Effector memory CD8-positive, alpha-beta T cell (primary cell): ENCODE results near the gene POLA1.

Source experiments
- ATAC-seq: fragments of 150-1000 bp; cut with Tn5 transposase; replicated peaks from 2 replicates; pipeline ENCODE4 v1.10.0; 2021; ENCODE audit warnings: mild to moderate bottlenecking, moderate library complexity
- DNase-seq, 3 experiments: peaks; one replicate each; pipeline ENCODE4 v3.0.0; 2021
- H3K27ac Mint-ChIP-seq, 2 donors: one replicate each; pipeline ENCODE4 v1.8.0; 2022; ENCODE audit warnings: mild to moderate bottlenecking in 2 of 2, mixed read lengths in 2 of 2, moderate library complexity in 2 of 2
- H3K27me3 Mint-ChIP-seq, 2 donors: one replicate each; pipeline ENCODE4 v1.8.0; 2022; ENCODE audit warnings: mixed read lengths in 2 of 2
- H3K36me3 Mint-ChIP-seq: one replicate; pipeline ENCODE4 v1.8.0; 2022; ENCODE audit warnings: mild to moderate bottlenecking, moderate library complexity, mixed read lengths; ENCODE audit not compliant: insufficient read depth
- H3K4me1 Mint-ChIP-seq, 2 donors: one replicate each; pipeline ENCODE4 v1.8.0; 2022; ENCODE audit warnings: low read depth in 2 of 2, mixed read lengths in 2 of 2
- H3K4me3 Mint-ChIP-seq, 2 donors: one replicate each; pipeline ENCODE4 v1.8.0; 2022; ENCODE audit warnings: mild to moderate bottlenecking in 2 of 2, mixed read lengths in 2 of 2, moderate library complexity in 2 of 2
- H3K9me3 Mint-ChIP-seq, 2 donors: one replicate each; pipeline ENCODE4 v1.8.0; 2022; ENCODE audit warnings: mixed read lengths in 2 of 2

Gene POLA1

DNA sequence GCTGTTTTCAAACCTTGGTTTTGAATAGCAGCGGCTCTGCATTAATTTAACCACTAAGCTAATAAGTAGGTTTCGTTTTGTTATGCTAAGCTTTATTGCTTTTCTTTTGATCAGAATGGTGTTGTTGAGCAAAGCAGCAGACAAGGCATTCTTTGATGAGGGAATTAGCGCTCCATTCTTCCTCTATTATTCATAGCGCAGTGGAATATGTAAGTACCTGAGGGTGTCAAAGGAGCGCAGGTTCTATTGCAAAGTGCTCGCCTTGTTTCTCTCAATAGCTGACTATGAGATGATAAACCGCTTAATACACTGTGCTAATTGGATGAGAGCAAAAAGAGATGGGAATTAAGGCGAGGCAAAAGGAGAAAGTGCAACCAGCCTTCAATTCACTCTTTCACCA lies 305.8 kb downstream of the POLA1 start:
- H3K27ac Mint-ChIP-seq, result no peak overlapping the region
- H3K4me3 Mint-ChIP-seq, result no peak overlapping the region
- no peaks in the 10 kb centered on the region for H3K9me3 Mint-ChIP-seq
- peaks cover 12 to 19% of the 10 kb centered on the region in 2 donors for H3K27me3 Mint-ChIP-seq
- H3K36me3 Mint-ChIP-seq, result peaks cover 4% of the 10 kb centered on the region
- H3K4me1 Mint-ChIP-seq, result peaks cover 3 to 8% of the 10 kb centered on the region in 2 donors
- no peak for ATAC-seq
- no peak for DNase-seq

- no peak for ATAC-seq
- H3K27me3 Mint-ChIP-seq, result peaks cover 27 to 35% of the 10 kb centered on the region in 2 donors
- H3K36me3 Mint-ChIP-seq, result peaks cover 8% of the 10 kb centered on the region
- no peaks in the 10 kb centered on the region for H3K9me3 Mint-ChIP-seq
- DNase-seq, result no peak
- no peak overlapping the region for H3K27ac Mint-ChIP-seq
- H3K4me1 Mint-ChIP-seq, result peaks cover 7 to 15% of the 10 kb centered on the region in 2 donors
- no peak overlapping the region for H3K4me3 Mint-ChIP-seq
These were observed 308.3 kb downstream of the POLA1 start for GRCh38 chrX:25001808-25002660.

DNA sequence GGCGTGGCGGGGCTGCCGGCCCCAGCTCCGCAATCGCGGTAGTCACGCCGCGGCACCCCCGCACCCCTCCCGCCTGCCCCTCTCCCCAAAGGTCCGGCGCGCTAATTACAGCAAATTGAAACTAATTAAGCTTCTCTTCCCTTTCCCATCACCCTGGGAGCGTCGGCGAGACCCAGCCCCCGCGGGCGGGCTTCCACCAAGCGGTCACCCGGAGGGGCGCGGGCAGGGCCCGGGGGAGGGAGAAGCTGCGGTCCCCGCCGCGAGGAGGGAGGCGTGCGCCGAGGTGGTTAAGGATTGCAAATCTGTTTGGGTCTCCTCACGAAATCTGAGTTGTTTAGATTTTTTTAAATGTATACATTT lies 308.9 kb downstream of the POLA1 start:
- no peak overlapping the region for H3K27ac Mint-ChIP-seq
- no peak for DNase-seq
- H3K36me3 Mint-ChIP-seq, result peaks cover 8% of the 10 kb centered on the region
- peaks cover 7 to 15% of the 10 kb centered on the region in 2 donors for H3K4me1 Mint-ChIP-seq
- no peaks in the 10 kb centered on the region for H3K9me3 Mint-ChIP-seq
- no peak for ATAC-seq
- H3K27me3 Mint-ChIP-seq, result peaks cover 28 to 39% of the 10 kb centered on the region in 2 donors
- H3K4me3 Mint-ChIP-seq, result peak overlapping the region in 1 of 2 donors; percentile 32

DNA sequence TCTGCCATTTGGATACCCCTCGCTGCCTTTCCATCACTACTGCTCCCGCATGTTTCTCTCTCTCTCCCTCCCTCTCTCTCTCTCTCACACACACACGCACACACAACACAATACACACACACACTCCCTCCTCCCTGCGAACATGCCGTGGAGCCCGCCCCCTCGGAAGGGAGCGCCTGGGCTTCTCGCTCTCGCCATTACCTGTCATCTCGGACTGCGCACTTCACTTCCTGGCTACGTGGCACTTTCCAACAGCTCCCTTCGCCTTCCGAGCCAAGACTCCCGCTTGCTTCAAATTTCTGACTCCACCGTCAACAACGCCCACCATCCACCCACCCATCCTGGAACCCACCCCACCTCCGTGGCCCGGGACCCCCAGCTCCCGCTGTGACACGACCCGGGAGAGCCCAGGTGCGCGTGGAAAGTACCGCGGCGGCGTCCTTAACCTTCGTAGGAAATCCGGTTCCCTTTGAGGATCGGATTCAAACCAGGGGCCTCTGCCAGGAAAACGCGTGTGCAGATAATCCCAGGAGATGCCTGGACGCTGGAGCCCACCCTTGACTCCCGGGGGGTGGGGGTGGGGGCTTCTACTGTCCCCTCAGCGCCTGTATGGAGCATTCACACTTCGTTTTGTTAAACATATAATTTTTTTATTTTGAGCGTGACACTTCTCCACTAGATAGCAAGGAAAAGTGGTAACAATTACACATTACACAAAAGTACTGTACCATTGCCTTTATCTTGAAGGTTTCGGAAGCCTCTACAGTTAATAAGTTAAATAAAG lies 309.5 kb downstream of the POLA1 start:
- peak overlapping the region; percentile 8 to 32 for H3K4me3 Mint-ChIP-seq
- no peaks in the 10 kb centered on the region for H3K9me3 Mint-ChIP-seq
- peaks cover 7 to 15% of the 10 kb centered on the region in 2 donors for H3K4me1 Mint-ChIP-seq
- H3K27me3 Mint-ChIP-seq, result peaks cover 33 to 45% of the 10 kb centered on the region in 2 donors
- DNase-seq (no peak), ATAC-seq (no peak)
- no peak overlapping the region for H3K27ac Mint-ChIP-seq
- peaks cover 8% of the 10 kb centered on the region for H3K36me3 Mint-ChIP-seq

DNA sequence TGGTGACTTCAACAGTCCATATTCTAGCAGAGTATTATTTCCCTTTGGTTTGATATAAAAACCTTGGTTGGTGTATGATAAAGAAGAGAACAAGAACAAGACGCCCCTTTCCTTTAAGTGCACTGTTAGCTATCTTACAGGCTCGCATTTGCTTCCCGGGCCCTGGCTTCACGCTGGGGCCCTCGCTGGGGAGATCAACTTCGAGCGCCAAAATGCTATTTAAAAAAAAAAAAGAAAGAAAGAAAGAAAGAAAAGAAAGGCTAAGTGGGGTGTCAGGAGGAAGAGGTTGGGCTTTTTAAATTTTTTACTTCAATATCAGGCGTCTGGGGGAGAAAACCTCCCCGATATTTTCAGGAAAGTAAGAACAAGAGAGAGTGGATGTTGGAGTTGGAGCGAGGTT lies 310.3 kb downstream of the POLA1 start:
- peak overlapping the region in 1 of 2 donors; percentile 71 for H3K27ac Mint-ChIP-seq
- ATAC-seq (no peak), DNase-seq (no peak)
- H3K36me3 Mint-ChIP-seq, result peaks cover 8% of the 10 kb centered on the region
- H3K27me3 Mint-ChIP-seq, result peaks cover 33 to 45% of the 10 kb centered on the region in 2 donors
- no peaks in the 10 kb centered on the region for H3K9me3 Mint-ChIP-seq
- peaks cover 7 to 15% of the 10 kb centered on the region in 2 donors for H3K4me1 Mint-ChIP-seq
- H3K4me3 Mint-ChIP-seq, result peak overlapping the region; percentile 47 to 58

DNA sequence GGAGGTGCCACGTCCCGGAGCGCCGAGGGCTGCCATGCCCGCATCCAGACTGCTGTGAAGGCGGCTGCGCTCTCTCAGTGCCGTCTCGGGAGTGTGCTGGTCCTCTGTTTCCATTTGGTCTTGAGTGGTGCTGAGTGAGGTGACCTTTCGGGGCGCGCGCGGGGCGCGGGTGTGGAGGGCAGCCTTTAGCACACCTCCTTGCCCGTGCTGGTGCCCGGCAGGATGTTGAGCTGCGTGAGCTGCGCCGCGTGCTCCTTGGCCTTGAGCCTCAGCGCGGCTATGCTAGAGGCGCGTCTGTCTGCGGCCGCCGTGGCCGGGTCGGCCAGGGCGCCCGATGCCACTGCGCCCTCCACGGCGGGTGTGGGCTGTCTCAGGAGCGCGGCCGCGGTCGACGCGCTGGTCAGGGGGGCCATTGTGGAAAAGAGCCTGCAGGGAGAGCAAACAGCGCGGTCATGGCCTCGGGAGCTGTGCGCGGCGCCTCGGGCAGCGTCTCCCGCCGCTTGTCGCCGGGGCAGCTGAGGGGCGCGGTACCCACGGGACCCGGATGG lies 310.8 kb downstream of the POLA1 start:
- Mint-ChIP-seq H3K27ac (no peak overlapping the region), H3K4me1 (peaks cover 7 to 15% of the 10 kb centered on the region in 2 donors), H3K9me3 (no peaks in the 10 kb centered on the region), H3K4me3 (no peak overlapping the region), H3K27me3 (peaks cover 33 to 45% of the 10 kb centered on the region in 2 donors), H3K36me3 (peaks cover 8% of the 10 kb centered on the region)
- DNase-seq, result no peak
- ATAC-seq, result no peak

GRCh38 chrX:25005034-25005381 lies 311.3 kb downstream of the POLA1 start:
- DNase-seq (no peak), ATAC-seq (no peak)
- H3K9me3 Mint-ChIP-seq, result no peaks in the 10 kb centered on the region
- peaks cover 34 to 48% of the 10 kb centered on the region in 2 donors for H3K27me3 Mint-ChIP-seq
- H3K4me1 Mint-ChIP-seq, result peaks cover 7 to 15% of the 10 kb centered on the region in 2 donors
- no peak overlapping the region for H3K4me3 Mint-ChIP-seq
- no peak overlapping the region for H3K27ac Mint-ChIP-seq
- H3K36me3 Mint-ChIP-seq, result peaks cover 8% of the 10 kb centered on the region

DNA sequence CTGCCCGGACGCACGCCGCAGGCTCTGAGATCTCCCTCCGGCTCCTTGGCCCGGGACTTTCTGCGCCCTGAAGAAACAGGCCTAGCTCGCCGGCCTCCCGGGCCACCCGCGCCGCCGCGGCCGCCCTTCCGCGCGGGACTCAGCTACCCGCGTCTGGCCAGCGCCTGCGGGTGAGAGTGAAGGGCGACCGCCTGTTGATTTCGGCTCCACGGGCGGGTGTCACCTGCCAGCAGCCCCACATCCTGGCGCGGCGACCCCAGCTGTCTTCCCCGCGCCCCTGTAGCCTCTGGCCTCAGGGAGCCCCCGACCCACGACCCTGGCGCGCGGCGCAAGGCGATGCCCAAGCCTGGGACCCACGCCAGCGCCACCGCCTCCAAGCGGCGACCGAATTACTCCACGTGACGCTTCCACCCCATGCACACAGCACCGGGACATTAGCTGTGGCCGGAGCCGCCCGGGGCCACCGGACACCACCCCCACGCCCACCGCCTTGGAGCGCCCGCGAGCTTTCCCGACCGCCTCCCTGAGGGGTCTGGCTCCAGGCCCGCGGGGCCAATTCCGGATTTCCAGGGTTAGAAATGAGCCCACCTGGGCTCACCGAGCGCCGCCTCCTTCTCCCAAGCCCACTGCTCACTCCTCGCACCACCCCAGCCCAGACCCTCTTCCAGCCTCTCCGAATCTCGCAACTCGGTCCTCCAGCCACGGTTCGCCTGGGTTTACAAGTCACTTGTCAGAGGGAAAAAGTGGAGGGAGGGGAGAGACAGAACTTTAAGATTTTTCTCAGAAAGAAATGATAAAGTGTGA lies 311.9 kb downstream of the POLA1 start:
- H3K9me3 Mint-ChIP-seq, result no peaks in the 10 kb centered on the region

GRCh38 chrX:25006586-25007058 lies 312.9 kb downstream of the POLA1 start:
- H3K9me3 Mint-ChIP-seq, result no peaks in the 10 kb centered on the region
- DNase-seq, result no peak
- peaks cover 45 to 64% of the 10 kb centered on the region in 2 donors for H3K27me3 Mint-ChIP-seq
- H3K4me1 Mint-ChIP-seq, result peaks cover 7 to 15% of the 10 kb centered on the region in 2 donors
- peak overlapping the region; percentile 19 to 24 for H3K4me3 Mint-ChIP-seq
- peaks cover 4% of the 10 kb centered on the region for H3K36me3 Mint-ChIP-seq
- no peak for ATAC-seq
- no peak overlapping the region for H3K27ac Mint-ChIP-seq

More for the DNA sequence above, 311.9 kb downstream of the POLA1 start:
- Mint-ChIP-seq H3K27me3 (peaks cover 40 to 54% of the 10 kb centered on the region in 2 donors), H3K4me1 (peaks cover 7 to 15% of the 10 kb centered on the region in 2 donors), H3K27ac (no peak overlapping the region), H3K4me3 (no peak overlapping the region), H3K36me3 (peaks cover 8% of the 10 kb centered on the region)
- ATAC-seq (no peak), DNase-seq (no peak)

DNA sequence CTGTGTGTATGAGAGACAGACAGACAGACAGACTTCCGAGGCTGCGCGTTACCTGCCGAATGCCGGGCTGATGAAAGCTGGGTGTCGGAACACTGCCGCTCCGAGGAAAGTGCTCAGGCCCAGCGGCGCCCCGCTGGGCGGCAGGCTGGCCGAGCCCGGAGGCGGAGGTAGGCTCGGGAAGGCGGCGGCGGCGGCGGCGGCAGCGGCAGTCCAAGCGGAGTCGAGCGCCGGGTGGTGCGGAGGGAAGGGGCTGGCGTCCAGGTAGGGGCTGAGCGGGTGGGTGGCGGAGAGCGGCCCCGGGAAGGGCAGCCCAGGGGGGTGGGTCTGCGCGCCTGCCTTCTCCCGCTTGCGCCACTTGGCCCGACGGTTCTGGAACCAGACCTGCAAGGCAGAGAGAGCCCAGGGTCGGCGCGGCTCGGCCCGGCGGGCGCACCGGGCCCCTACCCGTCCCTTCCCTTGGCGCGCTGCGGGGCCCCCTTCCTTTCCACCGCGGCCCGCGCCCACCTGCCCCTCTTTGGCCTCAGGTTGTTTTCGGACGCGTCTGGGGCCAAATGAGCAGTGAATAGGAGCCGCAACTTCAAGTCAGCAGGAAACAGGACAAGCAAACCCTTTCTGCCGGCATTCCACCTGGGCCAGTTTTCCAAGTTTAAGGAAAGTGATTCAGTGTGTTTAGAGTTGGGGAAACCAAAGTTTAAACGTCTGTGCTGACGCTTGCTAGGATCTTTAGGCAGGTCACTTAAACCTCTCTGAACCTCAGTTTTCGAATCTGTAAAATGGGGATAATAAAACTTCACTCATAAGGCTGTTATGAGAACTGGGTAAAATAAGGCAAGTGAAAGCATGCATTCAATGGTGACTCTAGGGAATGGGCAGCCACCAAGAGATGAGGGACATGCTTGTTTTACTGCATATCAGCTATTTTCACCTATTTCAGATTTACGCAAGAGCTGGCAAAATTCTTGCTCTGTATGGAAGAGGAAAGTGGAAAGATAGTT lies 313.6 kb downstream of the POLA1 start:
- DNase-seq, result no peak
- no peak for ATAC-seq
- peak overlapping the region; percentile 19 to 24 for H3K4me3 Mint-ChIP-seq
- H3K4me1 Mint-ChIP-seq, result peaks cover 7 to 15% of the 10 kb centered on the region in 2 donors
- peaks cover 45 to 71% of the 10 kb centered on the region in 2 donors for H3K27me3 Mint-ChIP-seq
- H3K36me3 Mint-ChIP-seq, result peaks cover 4% of the 10 kb centered on the region
- H3K9me3 Mint-ChIP-seq, result no peaks in the 10 kb centered on the region
- H3K27ac Mint-ChIP-seq, result no peak overlapping the region

DNA sequence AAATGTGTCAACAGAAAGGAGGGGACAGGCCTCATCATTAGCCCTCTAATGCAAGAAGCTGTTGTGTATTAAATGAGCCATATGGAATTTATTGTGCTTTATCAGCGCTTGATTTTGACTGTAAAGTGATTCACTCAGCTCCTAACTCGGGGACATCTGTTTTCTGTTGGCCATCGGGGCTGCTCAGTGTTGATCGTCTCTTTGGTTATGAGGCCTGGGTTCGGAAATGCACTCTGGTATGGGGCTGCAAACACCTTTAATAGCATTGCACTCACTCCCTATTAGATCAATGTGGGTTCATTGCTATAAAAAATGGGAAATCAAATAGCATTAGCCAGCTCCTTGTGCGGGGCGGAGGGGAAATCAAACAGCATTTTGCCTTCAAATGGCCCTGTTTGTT lies 315.7 kb downstream of the POLA1 start:
- no peak for DNase-seq
- Mint-ChIP-seq H3K4me1 (peaks cover 9 to 16% of the 10 kb centered on the region in 2 donors), H3K4me3 (no peak overlapping the region), H3K27ac (no peak overlapping the region), H3K9me3 (no peaks in the 10 kb centered on the region), H3K27me3 (peaks cover 45 to 72% of the 10 kb centered on the region in 2 donors), H3K36me3 (peaks cover 4% of the 10 kb centered on the region)
- no peak for ATAC-seq
